Spinal cord (tissue), 10 donors: Measurements from ENCODE around the gene VEGFB. TPM values are rescaled to one million over a fixed set of nuclear protein-coding genes. Genes with fewer than 3 reads are reported as not detected.
"Not testable (repeated sequence)": the region's sequence is repeated elsewhere in the genome, so short reads cannot be mapped to it uniquely, and the experiment has no call there.

ENCODE experiments used
- DNase-seq, 6 donors: peaks; one replicate each; pipeline versions ENCODE4 v3.0.0 to v3.0.0-alpha.2; 2013 to 2015; ENCODE audit warnings: low spot score in 6 of 6, low read depth in 4 of 6
- H3K27ac ChIP-seq: one replicate; pipeline ENCODE4 v1.5.1; 2013; ENCODE audit warnings: low read depth, low read length, control low read depth
- H3K27me3 ChIP-seq: one replicate; pipeline ENCODE4 v1.6.1; 2013; ENCODE audit warnings: low read length; ENCODE audit not compliant: control insufficient read depth, insufficient read depth
- H3K36me3 ChIP-seq: one replicate; pipeline ENCODE4 v1.6.1; 2013; ENCODE audit warnings: low read length; ENCODE audit not compliant: control insufficient read depth, insufficient read depth
- H3K4me1 ChIP-seq: one replicate; pipeline ENCODE4 v1.6.1; 2013; ENCODE audit warnings: low read length; ENCODE audit not compliant: control insufficient read depth, insufficient read depth
- H3K4me3 ChIP-seq: one replicate; pipeline ENCODE4 v1.5.1; 2013; ENCODE audit warnings: low read depth, low read length, control low read depth
- H3K9me3 ChIP-seq: one replicate; pipeline ENCODE4 v1.6.1; 2013; ENCODE audit warnings: low read length; ENCODE audit not compliant: control insufficient read depth, insufficient read depth
- WGBS: methylation state at CpG from one replicate; pipeline ENCODE4 v1.1.5; 2013; ENCODE audit warnings: missing lambda C conversion rate; ENCODE audit not compliant: insufficient coverage; 5-methylcytosine and 5-hydroxymethylcytosine counted together
- polyA plus RNA-seq, 2 donors: library from polyadenylated mRNA; unstranded; fragments of 120-200 nt; gene quantifications; one replicate each; pipeline ENCODE4 v1.2.1, GENCODE V29; 2013; ENCODE audit not compliant: insufficient read length in 2 of 2
- total RNA-seq, 2 donors: library from RNA; depleted of rRNA in 1 of 2; stranded (reverse); fragments of 120-200 nt in 1 of 2; fragments of >200 nt in 1 of 2; gene quantifications; one replicate each; pipeline versions ENCODE4 v1.2.3 to v1.2.4, GENCODE V29; 2013 to 2014
- donor health status: healthy.

VEGFB gene
- total and polyA plus RNA-seq, 4 donors: 46.8 to 255 (median 173) TPM

DNA sequence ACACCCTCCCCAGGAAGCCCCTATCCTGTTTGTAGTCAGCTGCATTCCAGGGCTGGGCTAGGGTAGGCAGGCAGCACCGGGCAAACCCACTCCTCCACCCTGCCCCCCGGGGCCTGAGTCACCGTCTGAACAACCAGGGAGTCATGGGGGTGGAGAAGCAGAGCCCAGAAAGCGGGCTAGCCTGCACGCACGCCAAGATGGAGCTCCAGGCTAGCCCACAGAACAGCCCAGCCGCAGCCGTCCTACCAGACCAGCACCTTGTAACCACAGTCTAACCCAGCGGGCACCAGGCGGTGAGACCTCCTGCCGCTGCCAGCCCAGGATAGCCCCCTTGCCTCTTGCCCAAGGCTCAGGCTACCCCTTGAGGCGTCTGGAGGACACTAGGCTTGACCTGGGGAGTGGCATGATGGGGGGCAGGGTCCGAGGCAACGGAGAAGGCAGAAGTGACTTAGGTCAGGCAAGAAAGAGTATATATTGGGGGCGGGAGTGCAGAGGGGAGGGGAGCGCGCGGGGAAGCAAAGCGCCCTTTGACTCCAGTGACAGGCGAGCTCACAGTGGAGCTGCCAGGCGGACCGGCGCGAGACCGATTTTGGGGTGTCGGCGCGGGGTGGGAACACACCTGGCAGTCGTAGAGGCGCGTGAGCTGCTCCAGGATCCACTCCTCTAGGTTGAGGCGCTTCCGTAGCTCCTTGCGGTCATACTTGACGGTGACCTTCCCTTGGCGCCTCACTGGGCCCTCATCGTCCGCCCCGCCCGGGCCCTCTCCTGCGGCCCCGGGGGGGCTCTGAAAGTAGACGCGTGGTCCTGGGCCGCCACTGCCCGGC, 11.6 kb downstream of the VEGFB start:
- peak in 2 of 6 donors; percentile 63 to 75 for DNase-seq
- H3K4me1 ChIP-seq: peaks cover 69% of the 10 kb centered on the region
- peak overlapping the region; percentile 41 for H3K27ac ChIP-seq
- H3K36me3 ChIP-seq: peaks cover 37% of the 10 kb centered on the region
- no peaks in the 10 kb centered on the region for H3K9me3 ChIP-seq
- under 1% methylated on average over 39 of the region's 46 CpGs for WGBS
- H3K4me3 ChIP-seq: peak overlapping the region; percentile 62
- H3K27me3 ChIP-seq: peaks cover 6% of the 10 kb centered on the region

DNA sequence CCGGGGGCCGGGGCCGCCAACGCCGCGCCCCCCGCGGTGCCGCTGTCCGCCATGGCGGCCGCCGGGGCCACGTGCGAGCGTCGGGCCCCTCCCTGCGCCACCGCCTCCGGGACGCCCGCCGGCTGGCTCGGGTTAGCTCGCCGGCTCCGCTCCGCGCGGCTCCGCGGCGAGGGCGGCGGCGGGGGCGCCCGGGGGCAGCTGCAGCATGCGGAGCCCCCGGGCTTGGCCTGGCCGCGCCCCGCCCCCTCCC, 12.2 kb downstream of the VEGFB start:
- WGBS: 0% methylated on average over 40 of the region's 43 CpGs
- H3K9me3 ChIP-seq, DNase-seq, H3K27ac ChIP-seq, H3K27me3 ChIP-seq: not testable (repeated sequence)
- H3K4me3 ChIP-seq: peak overlapping the region; percentile 62
- peaks cover 37% of the 10 kb centered on the region for H3K36me3 ChIP-seq
- peaks cover 71% of the 10 kb centered on the region for H3K4me1 ChIP-seq

DNA sequence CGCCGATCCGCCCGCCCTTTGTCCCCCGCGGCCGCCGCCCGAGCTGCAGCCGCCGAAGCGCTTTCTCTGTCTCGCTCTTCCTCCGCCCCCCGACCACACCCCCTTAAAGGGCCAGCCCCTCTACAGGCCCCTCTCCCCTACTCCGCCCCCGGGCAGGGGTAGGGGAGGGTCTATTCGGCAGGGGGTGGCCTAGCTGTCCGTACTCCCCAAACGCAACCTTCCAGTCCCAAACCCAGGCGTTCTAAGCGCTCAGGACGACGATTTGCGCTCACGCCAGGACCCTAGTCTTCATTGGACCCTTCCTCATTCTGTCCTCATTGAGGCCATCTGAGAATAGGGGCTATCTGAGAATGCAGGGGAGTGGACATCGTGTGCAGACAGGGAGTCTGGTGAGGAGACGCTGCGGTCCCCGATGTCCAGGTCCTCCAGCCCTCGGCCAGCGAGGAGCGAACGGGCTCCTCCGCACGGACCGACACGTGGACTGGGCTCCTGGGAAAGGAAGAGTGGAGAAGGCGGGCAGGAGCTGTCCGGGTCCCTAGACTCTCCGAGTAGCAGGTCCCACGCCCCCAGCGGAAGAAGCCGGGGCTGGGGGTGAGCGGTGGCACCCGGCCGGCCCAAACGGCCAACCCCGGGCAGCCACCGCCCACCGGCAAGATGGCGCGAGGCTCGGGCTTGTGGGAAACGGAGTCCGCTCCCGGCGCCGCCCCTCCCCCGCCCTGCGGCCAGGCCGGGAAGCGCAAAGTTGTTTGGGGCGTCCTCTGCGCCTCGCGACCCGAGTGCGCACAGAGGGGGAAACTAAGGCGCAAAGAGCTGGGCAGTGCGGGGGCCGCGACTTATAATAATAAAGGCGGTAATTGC, 12.7 kb downstream of the VEGFB start, which contains the start of gene PPP1R14B:
PPP1R14B (minus strand) TSS at position 73 of the 858 bp plus-strand sequence. CDS start 270 bp downstream, outside the sequence.
- peak within 1 kb of the TSS; percentile 85 for H3K4me3 ChIP-seq
- no peaks in the 10 kb centered on the region for H3K9me3 ChIP-seq
- peak in 5 of 6 donors; percentile 58 to 96 (median 81) for DNase-seq
- peaks cover 71% of the 10 kb centered on the region for H3K4me1 ChIP-seq
- WGBS: under 1% methylated on average over 51 of the region's 74 CpGs
- peaks cover 32% of the 10 kb centered on the region for H3K36me3 ChIP-seq
- H3K27ac ChIP-seq: peak within 1 kb of the TSS; percentile 97
- H3K27me3 ChIP-seq: peaks cover 6% of the 10 kb centered on the region

DNA sequence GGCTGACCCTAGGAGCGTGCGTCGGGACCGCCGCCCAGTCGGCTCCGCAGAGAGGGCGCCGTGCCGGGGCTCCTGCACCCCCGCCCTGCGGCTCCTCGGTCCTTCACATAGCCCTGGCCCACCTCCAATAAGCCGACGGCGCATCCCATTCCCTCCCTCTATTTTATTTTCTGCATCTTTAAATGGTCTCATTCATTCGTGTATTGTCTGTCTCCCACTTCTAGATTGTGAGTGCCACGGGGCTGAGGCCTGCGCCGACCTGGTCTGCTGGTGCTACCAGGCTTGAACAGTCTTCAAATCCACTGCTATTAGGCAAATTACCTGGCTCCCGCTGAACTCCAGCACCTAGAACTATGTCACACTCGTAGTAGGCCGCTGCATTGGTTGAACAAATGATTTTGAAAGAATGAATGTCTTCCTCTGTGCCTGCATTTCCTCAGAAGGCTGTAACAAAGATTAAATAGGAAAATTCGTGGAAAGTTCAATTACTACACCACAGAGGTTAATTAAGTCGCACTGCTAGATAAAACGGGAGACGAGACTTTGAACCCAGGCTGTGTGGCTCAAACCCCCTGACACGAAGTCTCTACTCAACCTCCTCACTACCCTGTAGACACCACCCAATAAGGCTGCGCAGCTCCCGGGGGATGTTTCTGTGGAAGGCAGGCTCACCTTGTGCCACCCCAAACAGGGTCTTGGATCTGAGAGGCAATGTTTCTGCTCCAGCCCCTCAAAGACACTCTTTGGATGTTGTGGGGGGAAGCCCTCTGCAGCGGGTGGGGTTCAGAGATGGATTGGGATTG, 13.5 kb downstream of the VEGFB start:
- peaks cover 71% of the 10 kb centered on the region for H3K4me1 ChIP-seq
- peak overlapping the region; percentile 97 for H3K27ac ChIP-seq
- no peaks in the 10 kb centered on the region for H3K9me3 ChIP-seq
- H3K4me3 ChIP-seq: peak overlapping the region; percentile 85
- peaks cover 6% of the 10 kb centered on the region for H3K27me3 ChIP-seq
- 23% methylated on average over 24 of the region's 31 CpGs for WGBS
- no peak for DNase-seq
- peaks cover 24% of the 10 kb centered on the region for H3K36me3 ChIP-seq

DNA sequence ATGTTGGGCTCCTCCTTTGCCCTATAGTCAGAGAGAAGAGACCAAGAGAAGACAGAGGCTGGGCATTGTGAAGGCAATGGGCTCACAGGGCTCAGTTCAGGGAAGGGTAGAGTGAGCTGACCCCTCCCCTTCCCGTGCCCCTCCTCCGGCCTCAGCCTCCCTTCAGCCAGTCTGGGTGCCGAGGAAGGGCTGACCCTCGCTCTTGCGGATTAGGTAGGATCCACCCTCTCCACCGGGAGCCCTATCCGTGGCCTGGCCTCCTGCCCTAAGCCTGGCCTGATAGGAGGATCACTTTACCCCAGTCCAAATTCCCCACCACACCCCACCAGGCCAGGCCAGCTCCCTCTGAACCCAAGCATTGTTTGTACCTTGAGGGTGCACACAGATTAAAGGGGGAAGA, 14.2 kb downstream of the VEGFB start:
- no peak overlapping the region for H3K4me3 ChIP-seq
- DNase-seq: no peak
- peaks cover 6% of the 10 kb centered on the region for H3K27me3 ChIP-seq
- H3K27ac ChIP-seq: no peak overlapping the region
- peaks cover 71% of the 10 kb centered on the region for H3K4me1 ChIP-seq
- H3K9me3 ChIP-seq: no peaks in the 10 kb centered on the region
- WGBS: 77% methylated on average over 5 of the region's 7 CpGs
- H3K36me3 ChIP-seq: peaks cover 18% of the 10 kb centered on the region

DNA sequence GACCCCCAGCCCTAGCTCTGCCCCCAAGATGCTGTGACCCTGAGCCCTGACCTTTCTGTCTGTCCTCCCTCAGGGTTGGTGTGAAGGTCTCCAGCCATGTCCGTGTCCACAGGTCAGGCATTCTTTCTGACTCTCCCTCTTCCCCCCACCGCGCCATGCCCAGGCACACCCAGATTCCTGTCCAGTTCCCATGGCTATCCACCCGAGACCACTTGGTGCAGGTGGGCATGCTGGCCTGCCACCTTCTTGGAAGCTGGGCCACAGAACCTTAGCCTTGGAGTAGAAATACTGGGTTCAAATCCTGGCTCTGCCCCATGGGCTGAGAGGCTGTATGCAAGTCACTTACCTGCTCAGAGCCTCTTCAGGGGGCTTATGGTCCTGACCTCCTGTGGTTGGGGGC, 14.7 kb downstream of the VEGFB start:
- Histone ChIP-seq H3K4me1 (peaks cover 71% of the 10 kb centered on the region), H3K9me3 (no peaks in the 10 kb centered on the region)
- 86% methylated on average over 4 of the region's 4 CpGs for WGBS

DNA sequence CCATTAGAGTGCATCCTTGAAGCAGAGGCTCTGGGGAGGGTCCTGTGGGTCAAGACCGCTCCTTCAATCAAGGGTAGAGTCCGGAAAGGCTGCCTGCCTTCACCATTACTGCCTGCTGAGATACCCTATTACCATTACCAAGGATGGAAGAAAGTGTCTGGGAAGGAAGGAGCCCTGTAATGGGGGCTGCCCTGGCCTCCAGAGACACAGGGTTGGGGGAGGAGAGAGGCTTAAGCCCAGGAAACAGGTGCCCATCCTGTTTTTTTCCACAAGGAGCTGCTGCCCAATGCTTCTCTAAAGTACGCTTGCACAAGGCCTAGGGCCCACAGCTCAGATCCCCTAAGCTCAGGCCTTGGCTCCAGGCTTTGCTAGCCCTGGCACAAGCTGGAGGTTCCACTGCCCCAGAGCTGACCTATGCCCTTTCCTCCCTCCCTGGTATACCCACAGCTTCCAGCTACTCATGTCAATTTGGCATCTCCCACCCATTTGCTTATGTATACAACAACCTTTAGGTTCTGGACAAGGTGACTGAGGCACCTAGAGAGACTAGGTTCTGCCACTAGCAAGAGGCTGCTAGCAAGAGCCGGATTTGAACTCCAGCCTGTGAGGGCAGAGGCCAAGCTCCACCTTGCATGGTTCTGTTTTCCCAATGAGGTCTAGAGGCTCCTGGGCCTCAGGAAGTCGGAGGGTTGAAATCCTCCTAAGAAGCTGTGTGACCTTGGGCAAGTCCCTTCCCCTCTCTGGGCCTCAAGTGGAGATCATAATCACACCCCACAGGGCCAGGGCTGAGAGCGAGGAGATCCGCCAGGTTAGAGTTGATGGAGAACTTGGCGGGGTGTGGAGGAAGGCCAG, 15.4 kb downstream of the VEGFB start:
- H3K9me3 ChIP-seq: no peaks in the 10 kb centered on the region
- peaks cover 13% of the 10 kb centered on the region for H3K36me3 ChIP-seq
- peaks cover 68% of the 10 kb centered on the region for H3K4me1 ChIP-seq
- H3K4me3 ChIP-seq: no peak overlapping the region
- peaks cover 6% of the 10 kb centered on the region for H3K27me3 ChIP-seq
- no peak overlapping the region for H3K27ac ChIP-seq
- WGBS: 93% methylated on average over 3 of the region's 8 CpGs
- no peak for DNase-seq

More for the DNA sequence above, 14.7 kb downstream of the VEGFB start:
- Histone ChIP-seq H3K4me3 (no peak overlapping the region), H3K27me3 (peaks cover 6% of the 10 kb centered on the region), H3K27ac (no peak overlapping the region), H3K36me3 (peaks cover 13% of the 10 kb centered on the region)
- no peak for DNase-seq

DNA sequence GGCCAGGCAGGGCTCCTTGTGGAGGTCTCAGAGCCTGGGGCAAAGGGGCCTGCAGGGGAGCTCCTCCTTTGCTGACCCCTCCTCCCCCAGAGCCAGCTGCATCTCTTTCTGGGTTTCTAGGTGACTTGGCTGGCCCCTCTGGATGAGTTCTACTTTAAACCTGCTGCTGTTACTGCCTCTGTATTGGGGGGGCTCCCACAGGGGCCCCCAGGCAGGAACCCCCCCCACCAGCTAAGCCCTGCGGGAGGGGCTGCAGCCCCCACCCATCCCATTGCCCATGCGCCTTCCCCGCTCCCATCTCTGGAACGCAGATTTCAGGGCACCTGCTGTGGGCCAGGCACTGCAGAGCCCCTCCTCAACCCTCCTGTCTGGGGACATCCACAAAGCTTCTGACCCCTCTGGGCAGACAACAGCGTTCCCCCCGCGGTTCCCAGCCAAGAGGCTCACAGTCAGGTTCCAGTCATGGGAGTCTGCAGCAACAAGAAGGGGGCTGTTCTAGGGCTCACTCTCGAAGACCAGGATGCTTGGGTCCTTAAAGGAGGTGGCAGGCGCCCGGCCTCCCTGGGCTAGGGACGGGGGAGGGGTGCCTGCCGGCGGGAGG, 16.1 kb downstream of the VEGFB start:
- Histone ChIP-seq H3K4me3 (peak overlapping the region; percentile 52), H3K9me3 (no peaks in the 10 kb centered on the region), H3K4me1 (peaks cover 61% of the 10 kb centered on the region), H3K36me3 (peaks cover 14% of the 10 kb centered on the region), H3K27me3 (peaks cover 6% of the 10 kb centered on the region), H3K27ac (no peak overlapping the region)
- 17% methylated on average over 12 of the region's 13 CpGs for WGBS
- DNase-seq: no peak
